NB4 (cell line): ENCODE measurements around the gene LILRA2.

Experiments
- DNase-seq: peaks from one replicate; pipeline ENCODE4 v3.0.0; 2010; ENCODE audit warnings: low read depth
- H3K4me3 ChIP-seq: one replicate; pipeline ENCODE4 v1.5.1; 2011; ENCODE audit warnings: mild to moderate bottlenecking, low read depth, low read length, moderate library complexity
- CTCF ChIP-seq: IDR thresholded peaks from one replicate; pipeline ENCODE4 v1.5.1; 2012; ENCODE audit warnings: low read depth, low read length
- MAX ChIP-seq: IDR thresholded peaks from 2 replicates; pipeline ENCODE4 v1.6.1; 2011; ENCODE audit warnings: low read depth, low read length
- MYC ChIP-seq: IDR thresholded peaks from 2 replicates; pipeline ENCODE4 v1.6.1; 2011; ENCODE audit warnings: low read depth, low read length
- POLR2A ChIP-seq: IDR thresholded peaks from 2 replicates; pipeline ENCODE4 v1.6.1; 2011; ENCODE audit warnings: mild to moderate bottlenecking; ENCODE audit not compliant: insufficient read length; ENCODE audit errors: extremely low read depth

The LILRA2 gene

GRCh38 chr19:54606891-54607784 lies 33.5 kb downstream of the LILRA2 start:
- TF ChIP-seq POLR2A (no peak), MAX (no peak), MYC (no peak), CTCF (no peak)
- H3K4me3 ChIP-seq: no peak overlapping the region
- no peak for DNase-seq

- no peak for DNase-seq
- TF ChIP-seq POLR2A (no peak), MAX (no peak), CTCF (no peak), MYC (no peak)
- H3K4me3 ChIP-seq: no peak overlapping the region
Measured at GRCh38 chr19:54607785-54608150, 34.2 kb downstream of the LILRA2 start.

GRCh38 chr19:54608205-54608604 lies 34.6 kb downstream of the LILRA2 start:
- no peak overlapping the region for H3K4me3 ChIP-seq

GRCh38 chr19:54608792-54609191 lies 35.2 kb downstream of the LILRA2 start:
- no peak for TF ChIP-seq CTCF
- TF ChIP-seq MAX: no peak
- no peak for TF ChIP-seq POLR2A
- TF ChIP-seq MYC: no peak
- H3K4me3 ChIP-seq: no peak overlapping the region
- DNase-seq: no peak

More at GRCh38 chr19:54608205-54608604, 34.6 kb downstream of the LILRA2 start:
- DNase-seq: no peak
- no peak for TF ChIP-seq MAX
- TF ChIP-seq MYC: no peak
- no peak for TF ChIP-seq CTCF
- TF ChIP-seq POLR2A: no peak

- no peak overlapping the region for H3K4me3 ChIP-seq
- TF ChIP-seq MYC: no peak
- no peak for TF ChIP-seq CTCF
- TF ChIP-seq MAX: no peak
- TF ChIP-seq POLR2A: no peak
- no peak for DNase-seq
Measured at GRCh38 chr19:54609356-54609791, 35.8 kb downstream of the LILRA2 start.

GRCh38 chr19:54612428-54612827 lies 38.8 kb downstream of the LILRA2 start:
- no peak overlapping the region for H3K4me3 ChIP-seq
- no peak for DNase-seq
- TF ChIP-seq MYC: no peak
- TF ChIP-seq POLR2A: no peak
- no peak for TF ChIP-seq MAX
- no peak for TF ChIP-seq CTCF
